Uterus (tissue), 4 donors: ENCODE measurements around the gene CCND2. TPM values are rescaled to one million over a fixed set of nuclear protein-coding genes. Genes with fewer than 3 reads are reported as not detected.
A peak's percentile ranks its signal among the peaks of the same experiment; 100 is the strongest.

Experiments
- DNase-seq, 2 donors: peaks; one replicate each; pipeline ENCODE4 v3.0.0-alpha.2; 2019 to 2020
- H3K27ac ChIP-seq, 2 donors: fragments of 200-600 bp; sonication (generic); 1 replicate in 1 of 2; 2 replicates in 1 of 2; pipeline ENCODE4 v1.5.1; 2016 to 2018
- H3K27me3 ChIP-seq, 2 donors: fragments of 200-600 bp; sonication (generic); one replicate each; pipeline ENCODE4 v1.5.1; 2018 to 2019; ENCODE audit warnings: control low read depth in 1 of 2
- H3K36me3 ChIP-seq, 2 donors: fragments of 200-600 bp; sonication (generic); one replicate each; pipeline ENCODE4 v1.5.1; 2019; ENCODE audit warnings: control low read depth in 1 of 2
- H3K4me1 ChIP-seq, 2 donors: fragments of 200-600 bp; sonication (generic); one replicate each; pipeline ENCODE4 v1.5.1; 2018 to 2019; ENCODE audit warnings: control low read depth in 1 of 2
- H3K4me3 ChIP-seq, 2 donors: fragments of 200-600 bp; sonication (generic); 1 replicate in 1 of 2; 2 replicates in 1 of 2; pipeline ENCODE4 v1.5.1; 2018 to 2019; ENCODE audit warnings: mild to moderate bottlenecking in 1 of 2
- H3K9me3 ChIP-seq, 2 donors: fragments of 200-600 bp; sonication (generic); one replicate each; pipeline ENCODE4 v1.5.1; 2019; ENCODE audit warnings: control low read depth in 1 of 2
- CTCF ChIP-seq, 4 experiments: fragments of 200-600 bp in 2 of 4; fragments of 450-650 bp in 2 of 4; sonication (generic) in 2 of 4; IDR thresholded peaks; one replicate each; pipeline ENCODE4 v1.5.1; 2016 to 2019; ENCODE audit warnings: antibody characterized with exemption in 4 of 4, mild to moderate bottlenecking in 2 of 4, moderate library complexity in 1 of 4
- POLR2A ChIP-seq, 2 donors: fragments of 450-650 bp; IDR thresholded peaks; one replicate each; pipeline ENCODE4 v1.6.1; 2016; ENCODE audit warnings: antibody characterized with exemption in 2 of 2, mild to moderate bottlenecking in 1 of 2, moderate library complexity in 1 of 2
- intact Hi-C: fragments of 100-400 bp; cut with DNase I; formaldehyde crosslinking; loops from one replicate; pipeline ENCODE4 v1.15.1; 2023; ENCODE audit warnings: low total_unique reads
- total RNA-seq, 4 donors: library from RNA; depleted of rRNA in 3 of 4; stranded (reverse); fragments of >200 nt in 3 of 4; gene quantifications; one replicate each; pipeline versions ENCODE4 v1.1.0 to v1.2.4, GENCODE V29; 2014 to 2023
- donor health status: DM: yes; HTN: yes; CAD: no.

Gene CCND2
- total RNA-seq, 4 donors from 2014 or later: 49.4 to 210 (median 100) TPM

GRCh38 chr12:4303750-4304149 is 30.2 kb downstream of the CCND2 start:
- intact Hi-C loops: no loop called here
- Histone ChIP-seq H3K27ac (no peak overlapping the region), H3K9me3 (no peaks in the 10 kb centered on the region), H3K4me1 (no peaks in the 10 kb centered on the region), H3K4me3 (no peak overlapping the region), H3K36me3 (no peaks in the 10 kb centered on the region), H3K27me3 (no peaks in the 10 kb centered on the region)
- TF ChIP-seq POLR2A (IDR thresholded peaks at IDR 0.05) (no peak), CTCF (IDR thresholded peaks at IDR 0.05) (no peak)
- DNase-seq: no peak

- Histone ChIP-seq H3K27me3 (no peaks in the 10 kb centered on the region), H3K4me3 (no peak overlapping the region), H3K9me3 (no peaks in the 10 kb centered on the region), H3K4me1 (no peaks in the 10 kb centered on the region), H3K36me3 (no peaks in the 10 kb centered on the region), H3K27ac (peak overlapping the region; percentile 42 to 62)
- TF ChIP-seq POLR2A (IDR thresholded peaks at IDR 0.05) (no peak), CTCF (IDR thresholded peaks at IDR 0.05) (peak; percentile 54 to 81 (median 70))
- intact Hi-C loops: no loop called here
- DNase-seq: peak; percentile 68 to 73
These were observed 34.2 kb downstream of the CCND2 start for GRCh38 chr12:4307593-4308333.

- Histone ChIP-seq H3K4me1 (no peaks in the 10 kb centered on the region), H3K9me3 (no peaks in the 10 kb centered on the region), H3K36me3 (no peaks in the 10 kb centered on the region), H3K4me3 (no peak overlapping the region), H3K27ac (peak overlapping the region; percentile 1 to 62), H3K27me3 (no peaks in the 10 kb centered on the region)
- intact Hi-C loops: no loop called here
- no peak for DNase-seq
- TF ChIP-seq CTCF (IDR thresholded peaks at IDR 0.05): no peak
- TF ChIP-seq POLR2A (IDR thresholded peaks at IDR 0.05): no peak
These were observed 34.9 kb downstream of the CCND2 start for GRCh38 chr12:4308334-4308950.

GRCh38 chr12:4311776-4312175 is 38.2 kb downstream of the CCND2 start:
- intact Hi-C loops: no loop called here
- Histone ChIP-seq H3K9me3 (no peaks in the 10 kb centered on the region), H3K27ac (no peak overlapping the region), H3K4me1 (no peaks in the 10 kb centered on the region), H3K36me3 (no peaks in the 10 kb centered on the region), H3K27me3 (no peaks in the 10 kb centered on the region), H3K4me3 (no peak overlapping the region)
- TF ChIP-seq CTCF (IDR thresholded peaks at IDR 0.05) (no peak), POLR2A (IDR thresholded peaks at IDR 0.05) (no peak)
- DNase-seq: no peak

GRCh38 chr12:4312251-4312650 is 38.7 kb downstream of the CCND2 start:
- H3K9me3 ChIP-seq: no peaks in the 10 kb centered on the region
- no peaks in the 10 kb centered on the region for H3K27me3 ChIP-seq
- intact Hi-C loops: no loop called here
- TF ChIP-seq CTCF (IDR thresholded peaks at IDR 0.05) (no peak), POLR2A (IDR thresholded peaks at IDR 0.05) (no peak)
- no peak overlapping the region for H3K27ac ChIP-seq
- no peak overlapping the region for H3K4me3 ChIP-seq
- no peak for DNase-seq
- no peaks in the 10 kb centered on the region for H3K36me3 ChIP-seq
- no peaks in the 10 kb centered on the region for H3K4me1 ChIP-seq
